SK-N-SH (cell line): ENCODE results near the gene TPBG. TPM values are rescaled to one million over a fixed set of nuclear protein-coding genes. Genes with fewer than 3 reads are reported as not detected.

Source experiments
- CTCF ChIA-PET: fragments of 300-600, 350-600 bp; formaldehyde crosslinking; extraction: SDS; loops from one replicate; lab custom pipeline; 2021; lab: Yijun Ruan, JAX
- POLR2A ChIA-PET: fragments of 350-600 bp; sonication (Branson Sonifier 250); formaldehyde crosslinking; extraction: SDS; loops from one replicate; lab custom pipeline; 2020; ENCODE audit warnings: antibody characterized with exemption, inconsistent platforms; lab: Yijun Ruan, JAX
- DNase-seq: peaks from one replicate; pipeline ENCODE4 v3.0.0; 2012
- H2AFZ ChIP-seq: fragments of 200-600 bp; sonication (generic); 2 replicates; pipeline ENCODE4 v1.8.1; 2016; ENCODE audit warnings: antibody characterized with exemption, mild to moderate bottlenecking, low read depth
- H3F3A ChIP-seq: fragments of 200-600 bp; sonication (generic); replicated peaks from 2 replicates; pipeline ENCODE3; 2016; ENCODE audit warnings: antibody characterized with exemption, mild to moderate bottlenecking; ENCODE audit not compliant: insufficient read depth
- H3K27ac ChIP-seq, 2 experiments: fragments of 200-500 bp in 1 of 2; fragments of 200-600 bp in 1 of 2; sonication (Bioruptor generic) in 1 of 2; sonication (generic), shearing (Covaris generic) in 1 of 2; 2 replicates each; pipeline versions ENCODE4 v1.5.1 to v1.6.1; 2014 to 2016; ENCODE audit warnings: low read depth in 2 of 2, inconsistent platforms in 1 of 2, low read length in 1 of 2, mild to moderate bottlenecking in 1 of 2, mixed read lengths in 1 of 2
- H3K27me3 ChIP-seq: fragments of 200-600 bp; sonication (generic), shearing (Covaris generic); 2 replicates; pipeline ENCODE4 v1.6.1; 2016; ENCODE audit warnings: mixed run types; ENCODE audit not compliant: insufficient read depth
- H3K36me3 ChIP-seq, 2 experiments: fragments of 200-500 bp in 1 of 2; fragments of 200-600 bp in 1 of 2; sonication (Bioruptor generic) in 1 of 2; sonication (generic) in 1 of 2; replicated peaks in 1 of 2; 2 replicates each; pipeline versions ENCODE3 to v1.5.1; 2014 to 2016; ENCODE audit warnings: low read length in 1 of 2, mild to moderate bottlenecking in 1 of 2; ENCODE audit not compliant: insufficient read depth in 2 of 2, control insufficient read depth in 1 of 2
- H3K4me1 ChIP-seq, 2 experiments: fragments of 200-500 bp in 1 of 2; fragments of 200-600 bp in 1 of 2; sonication (Bioruptor generic) in 1 of 2; sonication (generic), shearing (Covaris generic) in 1 of 2; 2 replicates each; pipeline versions ENCODE4 v1.5.1 to v1.6.1; 2014 to 2016; ENCODE audit warnings: low read depth in 1 of 2, low read length in 1 of 2, mixed run types in 1 of 2; ENCODE audit not compliant: insufficient read depth in 2 of 2, control insufficient read depth in 1 of 2
- H3K4me2 ChIP-seq: fragments of 200-600 bp; sonication (generic), shearing (Covaris generic); 2 replicates; pipeline ENCODE4 v1.6.1; 2017; ENCODE audit warnings: mixed run types
- H3K4me3 ChIP-seq, 2 experiments: fragments of 200-500 bp in 1 of 2; fragments of 200-600 bp in 1 of 2; sonication (Bioruptor generic) in 1 of 2; sonication (generic), shearing (Covaris generic) in 1 of 2; 2 replicates each; pipeline versions ENCODE4 v1.5.1 to v1.8.1; 2014 to 2016; ENCODE audit warnings: low read depth in 2 of 2, inconsistent platforms in 1 of 2, low read length in 1 of 2, mild to moderate bottlenecking in 1 of 2, mixed read lengths in 1 of 2, moderate library complexity in 1 of 2
- H3K79me2 ChIP-seq: fragments of 200-600 bp; sonication (generic); 2 replicates; pipeline ENCODE4 v1.8.1; 2017; ENCODE audit warnings: mild to moderate bottlenecking; ENCODE audit not compliant: insufficient read depth
- H3K9ac ChIP-seq: fragments of 200-600 bp; sonication (generic); 2 replicates; pipeline ENCODE4 v1.6.1; 2017; ENCODE audit warnings: mixed run types
- H3K9me2 ChIP-seq: fragments of 200-600 bp; sonication (generic); 2 replicates; pipeline ENCODE4 v1.6.1; 2017; ENCODE audit warnings: mixed run types
- H3K9me3 ChIP-seq: fragments of 200-600 bp; sonication (generic); 2 replicates; pipeline ENCODE4 v1.6.1; 2017; ENCODE audit warnings: mixed run types, mild to moderate bottlenecking, moderate library complexity
- H4K20me1 ChIP-seq: fragments of 200-600 bp; sonication (generic); 2 replicates; pipeline ENCODE4 v1.6.1; 2017; ENCODE audit warnings: mild to moderate bottlenecking, mixed run types; ENCODE audit not compliant: insufficient read depth
- EP300 ChIP-seq, 2 experiments: IDR thresholded peaks; 2 replicates each; pipeline versions ENCODE4 v1.4.0 to v1.6.1; 2012; ENCODE audit warnings: borderline replicate concordance in 1 of 2, low read depth in 1 of 2, low read length in 1 of 2
- IRF3 ChIP-seq: fragments of 150-350 bp; IDR thresholded peaks from 2 replicates; pipeline ENCODE4 v1.6.1; 2016; ENCODE audit warnings: mild to moderate bottlenecking, low read depth, low read length
- JUND ChIP-seq: IDR thresholded peaks from 2 replicates; pipeline ENCODE4 v1.4.0; 2012
- MXI1 ChIP-seq: IDR thresholded peaks from 2 replicates; pipeline ENCODE4 v1.6.1; 2012; ENCODE audit warnings: mild to moderate bottlenecking, low read depth, low read length, improper control_type of control experiment
- NFIC ChIP-seq: IDR thresholded peaks from 2 replicates; pipeline ENCODE4 v1.4.0; 2012; ENCODE audit warnings: borderline replicate concordance
- PBX3 ChIP-seq: IDR thresholded peaks from 2 replicates; pipeline ENCODE4; 2012
- RAD21 ChIP-seq: IDR thresholded peaks from 2 replicates; pipeline ENCODE4 v1.6.1; 2012; ENCODE audit warnings: mild to moderate bottlenecking, low read length
- RCOR1 ChIP-seq: fragments of 150-350 bp; IDR thresholded peaks from 2 replicates; pipeline ENCODE4 v1.6.1; 2017; ENCODE audit warnings: antibody characterized with exemption, low read length
- SIN3A ChIP-seq: IDR thresholded peaks from 2 replicates; pipeline ENCODE4 v1.6.1; 2012; ENCODE audit warnings: low read depth, mild to moderate bottlenecking, low read length, moderate library complexity, borderline replicate concordance
- SMC3 ChIP-seq: IDR thresholded peaks from 2 replicates; pipeline ENCODE4 v1.6.1; 2012; ENCODE audit warnings: low read depth, low read length, improper control_type of control experiment
- TCF12 ChIP-seq: IDR thresholded peaks from 2 replicates; pipeline ENCODE4 v1.4.0; 2012
- TEAD4 ChIP-seq: IDR thresholded peaks from 2 replicates; pipeline ENCODE4 v1.4.0; 2012; ENCODE audit warnings: mild to moderate bottlenecking, borderline replicate concordance; ENCODE audit not compliant: insufficient read depth
- USF1 ChIP-seq: IDR thresholded peaks from 2 replicates; pipeline ENCODE4 v1.4.0; 2012; ENCODE audit warnings: low read depth, borderline replicate concordance
- ZBTB33 ChIP-seq: IDR thresholded peaks from 2 replicates; pipeline ENCODE4 v1.4.0; 2012; ENCODE audit warnings: low read depth, borderline replicate concordance
- polyA plus RNA-seq, 3 experiments: library from polyadenylated mRNA; depleted of rRNA; stranded (reverse); fragments of >200 nt; gene quantifications; 2 replicates each; pipeline ENCODE4 v1.2.3, GENCODE V29; 2012
- TF ChIP-seq, protein P1 (sequence below): IDR thresholded peaks from 2 replicates; pipeline ENCODE4 v1.4.0; 2012; ENCODE audit warnings: low read depth
- TF ChIP-seq, protein P2 (sequence below): fragments of 150-350 bp; IDR thresholded peaks from 2 replicates; pipeline ENCODE4 v1.6.1; 2017; ENCODE audit warnings: antibody characterized with exemption, low read length, low read depth, borderline replicate concordance

Gene TPBG
- polyA plus RNA-seq, 1 of the 3 experiments (the other 2 are of a cell fraction), result 128 TPM

- CTCF ChIA-PET, result interaction anchor here (0.7 kb wide), 1 partner anchor 591 kb away, joined by 3 read pairs; no protein-coding TSS in a partner anchor
- no peaks in the 10 kb centered on the region for H4K20me1 ChIP-seq
- POLR2A ChIA-PET, result no interaction called here
- no peak overlapping the region for H3K4me2 ChIP-seq
- no peaks in the 10 kb centered on the region for H3K9me3 ChIP-seq
- H3K9me2 ChIP-seq, result no peaks in the 10 kb centered on the region
- H3F3A ChIP-seq, result peaks cover 25% of the 10 kb centered on the region
- H3K27ac ChIP-seq, result no peak overlapping the region
- peaks cover 3 to 8% of the 10 kb centered on the region in 2 experiments for H3K36me3 ChIP-seq
- peaks cover 13% of the 10 kb centered on the region for H3K79me2 ChIP-seq
- TF ChIP-seq USF1 (no peak), ZBTB33 (no peak), RAD21 (no peak), SMC3 (0 out of 2 replicates have a peak, but pooled peaks have one; percentile 12)
- TF ChIP-seq, protein P1, sequence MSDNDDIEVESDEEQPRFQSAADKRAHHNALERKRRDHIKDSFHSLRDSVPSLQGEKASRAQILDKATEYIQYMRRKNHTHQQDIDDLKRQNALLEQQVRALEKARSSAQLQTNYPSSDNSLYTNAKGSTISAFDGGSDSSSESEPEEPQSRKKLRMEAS, result no peak
- TF ChIP-seq, protein P2, sequence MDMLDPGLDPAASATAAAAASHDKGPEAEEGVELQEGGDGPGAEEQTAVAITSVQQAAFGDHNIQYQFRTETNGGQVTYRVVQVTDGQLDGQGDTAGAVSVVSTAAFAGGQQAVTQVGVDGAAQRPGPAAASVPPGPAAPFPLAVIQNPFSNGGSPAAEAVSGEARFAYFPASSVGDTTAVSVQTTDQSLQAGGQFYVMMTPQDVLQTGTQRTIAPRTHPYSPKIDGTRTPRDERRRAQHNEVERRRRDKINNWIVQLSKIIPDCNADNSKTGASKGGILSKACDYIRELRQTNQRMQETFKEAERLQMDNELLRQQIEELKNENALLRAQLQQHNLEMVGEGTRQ, result no peak
- H2AFZ ChIP-seq, result no peak overlapping the region
- H3K9ac ChIP-seq, result no peak overlapping the region
- no peak overlapping the region for H3K4me3 ChIP-seq
- DNase-seq, result no peak
- H3K27me3 ChIP-seq, result no peaks in the 10 kb centered on the region
- peaks cover 0 to 15% of the 10 kb centered on the region in 2 experiments; a peak in 3 of 4 replicates for H3K4me1 ChIP-seq
These were observed 10.9 kb downstream of the TPBG start for GRCh38 chr6:82374516-82374915.

GRCh38 chr6:82376636-82377035, 13.0 kb downstream of the TPBG start:
- no peak overlapping the region for H3K4me3 ChIP-seq
- CTCF ChIA-PET, result no interaction called here
- peaks cover 0 to 9% of the 10 kb centered on the region in 2 experiments; a peak in 1 of 4 replicates for H3K4me1 ChIP-seq
- H3K9ac ChIP-seq, result no peak overlapping the region
- H4K20me1 ChIP-seq, result no peaks in the 10 kb centered on the region
- POLR2A ChIA-PET, result no interaction called here
- no peaks in the 10 kb centered on the region for H3K27me3 ChIP-seq
- H3K9me3 ChIP-seq, result no peaks in the 10 kb centered on the region
- peaks cover 9% of the 10 kb centered on the region for H3F3A ChIP-seq
- no peak for DNase-seq
- H3K79me2 ChIP-seq, result no peaks in the 10 kb centered on the region
- no peak overlapping the region for H3K27ac ChIP-seq
- TF ChIP-seq RAD21 (no peak), ZBTB33 (no peak), TEAD4 (no peak), MXI1 (no peak), JUND (no peak), SIN3A (no peak), TCF12 (no peak), NFIC (no peak), EP300 (IDR thresholded peaks at IDR 0.05; ENCODE audit: borderline replicate concordance in 1 of 2, low read depth in 1 of 2, low read length in 1 of 2) (no peak), RCOR1 (no peak), PBX3 (no peak), IRF3 (no peak)
- TF ChIP-seq, all 33 proteins: peak for 0
- Histone ChIP-seq H3K36me3 (no peaks in the 10 kb centered on the region), H2AFZ (no peak overlapping the region), H3K4me2 (no peak overlapping the region), H3K9me2 (no peaks in the 10 kb centered on the region)
